Measurements from ENCODE around the gene CCL27. TPM values are rescaled to one million over a fixed set of nuclear protein-coding genes. Genes with fewer than 3 reads are reported as not detected.
A peak's percentile ranks its signal among the peaks of the same experiment; 100 is the strongest.

CCL27 gene
- total RNA-seq, 1 donor from 2014 or later: not detected

- Histone ChIP-seq H3K4me3 (ENCODE audit: low read length in 3 of 3) (peak overlapping the region; percentile 65 to 91 (median 89)), H3K36me3 (ENCODE audit: control insufficient read depth in 3 of 3, insufficient read depth in 3 of 3, low read length in 3 of 3) (peaks cover 18 to 35% (median 20%) of the 10 kb centered on the region in 3 donors), H3K9me3 (ENCODE audit: control insufficient read depth in 3 of 3, low read length in 3 of 3) (no peaks in the 10 kb centered on the region), H3K9ac (ENCODE audit: low read depth in 1 of 3, low read length in 3 of 3) (peak overlapping the region; percentile 34 to 76 (median 60)), H3K4me1 (ENCODE audit: control insufficient read depth in 3 of 3, insufficient read depth in 3 of 3, low read length in 3 of 3) (peaks cover 7 to 25% (median 17%) of the 10 kb centered on the region in 3 donors), H3K27me3 (ENCODE audit: control insufficient read depth in 3 of 3, insufficient read depth in 3 of 3, low read length in 3 of 3) (no peaks in the 10 kb centered on the region), H3K27ac (ENCODE audit: low read depth, low read length) (peak overlapping the region; percentile 72)
These were observed 2.0 kb upstream of the CCL27 start for GRCh38 chr9:34664281-34665066.

- Histone ChIP-seq H3K9me3 (ENCODE audit: control insufficient read depth in 3 of 3, low read length in 3 of 3) (no peaks in the 10 kb centered on the region), H3K4me3 (ENCODE audit: low read length in 3 of 3) (no peak overlapping the region), H3K27me3 (ENCODE audit: control insufficient read depth in 3 of 3, insufficient read depth in 3 of 3, low read length in 3 of 3) (no peaks in the 10 kb centered on the region), H3K36me3 (ENCODE audit: control insufficient read depth in 3 of 3, insufficient read depth in 3 of 3, low read length in 3 of 3) (peaks cover 18 to 33% (median 21%) of the 10 kb centered on the region in 3 donors), H3K27ac (ENCODE audit: low read depth, low read length) (no peak overlapping the region), H3K4me1 (ENCODE audit: control insufficient read depth in 3 of 3, insufficient read depth in 3 of 3, low read length in 3 of 3) (peaks cover 7 to 25% (median 17%) of the 10 kb centered on the region in 3 donors), H3K9ac (ENCODE audit: low read depth in 1 of 3, low read length in 3 of 3) (no peak overlapping the region)
These were observed 797 bp upstream of the CCL27 start for GRCh38 chr9:34663303-34663605.

GRCh38 chr9:34659592-34660253 lies 2.7 kb downstream of the CCL27 start:
- no peak overlapping the region for H3K9ac ChIP-seq (ENCODE audit: low read depth in 1 of 3, low read length in 3 of 3)
- no peaks in the 10 kb centered on the region for H3K27me3 ChIP-seq (ENCODE audit: control insufficient read depth in 3 of 3, insufficient read depth in 3 of 3, low read length in 3 of 3)
- H3K9me3 ChIP-seq (ENCODE audit: control insufficient read depth in 3 of 3, low read length in 3 of 3): no peaks in the 10 kb centered on the region
- H3K4me3 ChIP-seq (ENCODE audit: low read length in 3 of 3): no peak overlapping the region
- H3K36me3 ChIP-seq (ENCODE audit: control insufficient read depth in 3 of 3, insufficient read depth in 3 of 3, low read length in 3 of 3): peaks cover 18 to 44% (median 27%) of the 10 kb centered on the region in 3 donors
- no peak overlapping the region for H3K27ac ChIP-seq (ENCODE audit: low read depth, low read length)
- H3K4me1 ChIP-seq (ENCODE audit: control insufficient read depth in 3 of 3, insufficient read depth in 3 of 3, low read length in 3 of 3): peaks cover 11 to 16% (median 16%) of the 10 kb centered on the region in 3 donors

- peaks cover 18 to 44% (median 27%) of the 10 kb centered on the region in 3 donors for H3K36me3 ChIP-seq (ENCODE audit: control insufficient read depth in 3 of 3, insufficient read depth in 3 of 3, low read length in 3 of 3)
- H3K27ac ChIP-seq (ENCODE audit: low read depth, low read length): no peak overlapping the region
- peaks cover 18 to 23% (median 22%) of the 10 kb centered on the region in 3 donors for H3K4me1 ChIP-seq (ENCODE audit: control insufficient read depth in 3 of 3, insufficient read depth in 3 of 3, low read length in 3 of 3)
- H3K9ac ChIP-seq (ENCODE audit: low read depth in 1 of 3, low read length in 3 of 3): no peak overlapping the region
- no peaks in the 10 kb centered on the region for H3K27me3 ChIP-seq (ENCODE audit: control insufficient read depth in 3 of 3, insufficient read depth in 3 of 3, low read length in 3 of 3)
- H3K4me3 ChIP-seq (ENCODE audit: low read length in 3 of 3): no peak overlapping the region
- no peaks in the 10 kb centered on the region for H3K9me3 ChIP-seq (ENCODE audit: control insufficient read depth in 3 of 3, low read length in 3 of 3)
These were observed 4.0 kb downstream of the CCL27 start for GRCh38 chr9:34658461-34658860.

GRCh38 chr9:34656992-34657391 lies 5.5 kb downstream of the CCL27 start:
- Histone ChIP-seq H3K9me3 (ENCODE audit: control insufficient read depth in 3 of 3, low read length in 3 of 3) (no peaks in the 10 kb centered on the region), H3K36me3 (ENCODE audit: control insufficient read depth in 3 of 3, insufficient read depth in 3 of 3, low read length in 3 of 3) (peaks cover 18 to 40% (median 27%) of the 10 kb centered on the region in 3 donors), H3K4me3 (ENCODE audit: low read length in 3 of 3) (no peak overlapping the region), H3K4me1 (ENCODE audit: control insufficient read depth in 3 of 3, insufficient read depth in 3 of 3, low read length in 3 of 3) (peaks cover 30 to 37% (median 36%) of the 10 kb centered on the region in 3 donors), H3K27me3 (ENCODE audit: control insufficient read depth in 3 of 3, insufficient read depth in 3 of 3, low read length in 3 of 3) (no peaks in the 10 kb centered on the region), H3K27ac (ENCODE audit: low read depth, low read length) (no peak overlapping the region), H3K9ac (ENCODE audit: low read depth in 1 of 3, low read length in 3 of 3) (no peak overlapping the region)

- Histone ChIP-seq H3K4me1 (ENCODE audit: control insufficient read depth in 3 of 3, insufficient read depth in 3 of 3, low read length in 3 of 3) (peaks cover 38 to 49% (median 47%) of the 10 kb centered on the region in 3 donors), H3K27ac (ENCODE audit: low read depth, low read length) (no peak overlapping the region), H3K36me3 (ENCODE audit: control insufficient read depth in 3 of 3, insufficient read depth in 3 of 3, low read length in 3 of 3) (peaks cover 7 to 25% (median 23%) of the 10 kb centered on the region in 3 donors), H3K9ac (ENCODE audit: low read depth in 1 of 3, low read length in 3 of 3) (peak overlapping the region in 1 of 3 donors; percentile 33), H3K27me3 (ENCODE audit: control insufficient read depth in 3 of 3, insufficient read depth in 3 of 3, low read length in 3 of 3) (no peaks in the 10 kb centered on the region), H3K4me3 (ENCODE audit: low read length in 3 of 3) (no peak overlapping the region), H3K9me3 (ENCODE audit: control insufficient read depth in 3 of 3, low read length in 3 of 3) (no peaks in the 10 kb centered on the region)
These were observed 7.1 kb downstream of the CCL27 start for GRCh38 chr9:34655394-34655793.

GRCh38 chr9:34654323-34655051 lies 8.0 kb downstream of the CCL27 start:
- Histone ChIP-seq H3K4me1 (ENCODE audit: control insufficient read depth in 3 of 3, insufficient read depth in 3 of 3, low read length in 3 of 3) (peaks cover 38 to 49% (median 47%) of the 10 kb centered on the region in 3 donors), H3K9ac (ENCODE audit: low read depth in 1 of 3, low read length in 3 of 3) (peak overlapping the region in 1 of 3 donors; percentile 54), H3K9me3 (ENCODE audit: control insufficient read depth in 3 of 3, low read length in 3 of 3) (no peaks in the 10 kb centered on the region), H3K27ac (ENCODE audit: low read depth, low read length) (peak overlapping the region; percentile 72), H3K36me3 (ENCODE audit: control insufficient read depth in 3 of 3, insufficient read depth in 3 of 3, low read length in 3 of 3) (peaks cover 5 to 23% (median 20%) of the 10 kb centered on the region in 3 donors), H3K27me3 (ENCODE audit: control insufficient read depth in 3 of 3, insufficient read depth in 3 of 3, low read length in 3 of 3) (no peaks in the 10 kb centered on the region), H3K4me3 (ENCODE audit: low read length in 3 of 3) (peak overlapping the region in 2 of 3 donors; percentile 7 to 9)

- H3K36me3 ChIP-seq (ENCODE audit: control insufficient read depth in 3 of 3, insufficient read depth in 3 of 3, low read length in 3 of 3): peaks cover 15 to 32% (median 29%) of the 10 kb centered on the region in 3 donors
- H3K4me3 ChIP-seq (ENCODE audit: low read length in 3 of 3): peak overlapping the region; percentile 34 to 96 (median 88)
- peaks cover 42 to 59% (median 51%) of the 10 kb centered on the region in 3 donors for H3K4me1 ChIP-seq (ENCODE audit: control insufficient read depth in 3 of 3, insufficient read depth in 3 of 3, low read length in 3 of 3)
- peak overlapping the region; percentile 72 for H3K27ac ChIP-seq (ENCODE audit: low read depth, low read length)
- no peaks in the 10 kb centered on the region for H3K9me3 ChIP-seq (ENCODE audit: control insufficient read depth in 3 of 3, low read length in 3 of 3)
- H3K27me3 ChIP-seq (ENCODE audit: control insufficient read depth in 3 of 3, insufficient read depth in 3 of 3, low read length in 3 of 3): no peaks in the 10 kb centered on the region
- H3K9ac ChIP-seq (ENCODE audit: low read depth in 1 of 3, low read length in 3 of 3): peak overlapping the region; percentile 80 to 92 (median 85)
These were observed 9.0 kb downstream of the CCL27 start for GRCh38 chr9:34653151-34654072.

- Histone ChIP-seq H3K27ac (ENCODE audit: low read depth, low read length) (peak overlapping the region; percentile 72), H3K9me3 (ENCODE audit: control insufficient read depth in 3 of 3, low read length in 3 of 3) (no peaks in the 10 kb centered on the region), H3K4me3 (ENCODE audit: low read length in 3 of 3) (peak overlapping the region; percentile 73 to 96 (median 88)), H3K36me3 (ENCODE audit: control insufficient read depth in 3 of 3, insufficient read depth in 3 of 3, low read length in 3 of 3) (peaks cover 19 to 30% (median 30%) of the 10 kb centered on the region in 3 donors), H3K27me3 (ENCODE audit: control insufficient read depth in 3 of 3, insufficient read depth in 3 of 3, low read length in 3 of 3) (no peaks in the 10 kb centered on the region), H3K9ac (ENCODE audit: low read depth in 1 of 3, low read length in 3 of 3) (peak overlapping the region; percentile 80 to 92 (median 85)), H3K4me1 (ENCODE audit: control insufficient read depth in 3 of 3, insufficient read depth in 3 of 3, low read length in 3 of 3) (peaks cover 49 to 67% (median 59%) of the 10 kb centered on the region in 3 donors)
These were observed 9.9 kb downstream of the CCL27 start for GRCh38 chr9:34652602-34653000.

Data from skeletal muscle tissue (tissue), 4 donors.